Right kidney (tissue), 1 donor: ENCODE data around the gene CSAG2.

ENCODE experiments used
- DNase-seq: peaks from one replicate; pipeline ENCODE4 v3.0.0-alpha.2; 2016

Gene CSAG2

DNA sequence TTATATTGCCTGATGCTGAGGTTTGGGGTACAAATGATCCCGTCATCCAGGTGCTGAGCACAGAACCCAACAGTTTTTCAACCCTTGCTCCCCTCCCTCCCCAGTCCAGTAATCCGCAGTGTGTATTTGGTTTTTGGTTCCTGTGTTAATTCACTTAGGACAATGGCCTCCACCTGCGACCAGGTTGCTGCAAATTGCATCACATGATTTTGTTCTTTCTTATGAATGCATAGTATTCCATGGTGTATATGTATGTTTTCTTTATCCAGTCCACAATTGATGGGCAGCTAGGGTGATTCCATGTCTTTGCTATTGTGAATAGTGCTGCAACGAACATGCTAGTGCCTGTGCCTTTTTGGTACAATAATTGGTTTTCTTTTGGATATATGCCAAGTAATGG lies 46.0 kb downstream of the CSAG2 start:
- no peak for DNase-seq

DNA sequence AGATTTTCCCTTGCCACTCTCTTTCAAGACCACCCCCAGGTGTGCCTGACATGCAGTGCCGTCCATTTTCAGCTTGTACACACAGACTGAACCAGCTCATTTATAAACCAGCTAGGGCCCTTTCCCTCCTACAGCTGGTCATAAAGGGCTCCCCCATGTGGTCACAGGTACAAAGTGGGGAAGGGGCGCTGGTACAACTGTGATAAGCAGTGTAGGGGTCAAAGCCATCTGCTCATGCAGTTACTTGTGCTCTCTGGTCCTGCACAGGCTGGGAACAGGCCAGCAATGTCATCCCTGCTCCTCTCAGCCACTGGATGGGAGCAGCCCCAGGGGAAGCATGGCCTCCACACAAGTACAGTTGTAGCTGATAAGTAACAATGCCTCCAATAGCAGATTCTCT lies 50.8 kb downstream of the CSAG2 start:
- DNase-seq, result no peak
